B cell (primary cell): ENCODE results near the gene WASL.
"Not testable (repeated sequence)": the region's sequence is repeated elsewhere in the genome, so short reads cannot be mapped to it uniquely, and the experiment has no call there.

ENCODE experiments used
- EZH2 ChIP-seq: IDR thresholded peaks from 2 replicates; pipeline ENCODE4 v1.6.1; 2012; ENCODE audit warnings: borderline replicate concordance, low read depth, mild to moderate bottlenecking, moderate library complexity, low read length; ENCODE audit not compliant: insufficient read depth, poor library complexity, severe bottlenecking
- TF ChIP-seq, protein P1 (sequence below): fragments of 200-600 bp; IDR thresholded peaks from one replicate; pipeline ENCODE4 v1.8.0; 2022; ENCODE audit warnings: antibody characterized with exemption, mild to moderate bottlenecking

DNA sequence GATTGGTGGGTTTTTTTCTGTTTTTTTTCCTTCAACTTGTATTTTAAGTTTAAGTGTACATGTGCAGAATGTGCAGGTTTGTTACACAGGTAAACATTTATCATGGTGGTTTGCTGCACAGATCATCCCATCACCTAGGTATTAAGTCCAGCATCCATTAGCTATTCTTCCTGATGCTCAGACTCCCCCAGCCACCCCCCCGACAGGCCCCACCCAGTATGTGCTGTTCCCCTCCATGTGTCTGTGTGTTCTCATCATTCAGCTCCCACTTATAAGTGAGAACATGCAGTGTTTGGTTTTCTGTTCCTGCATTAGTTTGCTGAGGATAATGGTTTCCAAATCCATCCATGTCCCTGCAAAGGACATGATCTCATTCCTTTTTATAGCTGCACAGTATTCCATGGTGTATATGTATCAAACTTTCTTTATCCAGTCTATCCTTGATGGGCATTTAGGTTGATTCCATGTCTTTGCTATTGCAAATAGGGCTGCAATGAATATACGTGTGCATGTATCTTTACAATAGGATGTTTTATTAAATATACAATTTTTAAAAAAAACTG lies 114.7 kb downstream of the WASL start:
- TF ChIP-seq, protein P1, sequence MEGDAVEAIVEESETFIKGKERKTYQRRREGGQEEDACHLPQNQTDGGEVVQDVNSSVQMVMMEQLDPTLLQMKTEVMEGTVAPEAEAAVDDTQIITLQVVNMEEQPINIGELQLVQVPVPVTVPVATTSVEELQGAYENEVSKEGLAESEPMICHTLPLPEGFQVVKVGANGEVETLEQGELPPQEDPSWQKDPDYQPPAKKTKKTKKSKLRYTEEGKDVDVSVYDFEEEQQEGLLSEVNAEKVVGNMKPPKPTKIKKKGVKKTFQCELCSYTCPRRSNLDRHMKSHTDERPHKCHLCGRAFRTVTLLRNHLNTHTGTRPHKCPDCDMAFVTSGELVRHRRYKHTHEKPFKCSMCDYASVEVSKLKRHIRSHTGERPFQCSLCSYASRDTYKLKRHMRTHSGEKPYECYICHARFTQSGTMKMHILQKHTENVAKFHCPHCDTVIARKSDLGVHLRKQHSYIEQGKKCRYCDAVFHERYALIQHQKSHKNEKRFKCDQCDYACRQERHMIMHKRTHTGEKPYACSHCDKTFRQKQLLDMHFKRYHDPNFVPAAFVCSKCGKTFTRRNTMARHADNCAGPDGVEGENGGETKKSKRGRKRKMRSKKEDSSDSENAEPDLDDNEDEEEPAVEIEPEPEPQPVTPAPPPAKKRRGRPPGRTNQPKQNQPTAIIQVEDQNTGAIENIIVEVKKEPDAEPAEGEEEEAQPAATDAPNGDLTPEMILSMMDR = not testable (repeated sequence)
- not testable (repeated sequence) for TF ChIP-seq EZH2
